ENCODE measurements around the gene SHMT1. TPM values are rescaled to one million over a fixed set of nuclear protein-coding genes. Genes with fewer than 3 reads are reported as not detected.

Gene SHMT1
- total RNA-seq, 1 donor from 2014 or later, result 13.0 TPM

GRCh38 chr17:18332909-18333489 lies 30.4 kb downstream of the SHMT1 start:
- Histone ChIP-seq H3K27me3 (ENCODE audit: control insufficient read depth, insufficient read depth, low read length) (no peaks in the 10 kb centered on the region), H3K4me3 (ENCODE audit: low read depth, low read length) (no peak overlapping the region), H3K36me3 (ENCODE audit: control insufficient read depth, insufficient read depth, low read length) (no peaks in the 10 kb centered on the region)
- DNase-seq (ENCODE audit: low read depth), result no peak
- TF ChIP-seq, protein P1, sequence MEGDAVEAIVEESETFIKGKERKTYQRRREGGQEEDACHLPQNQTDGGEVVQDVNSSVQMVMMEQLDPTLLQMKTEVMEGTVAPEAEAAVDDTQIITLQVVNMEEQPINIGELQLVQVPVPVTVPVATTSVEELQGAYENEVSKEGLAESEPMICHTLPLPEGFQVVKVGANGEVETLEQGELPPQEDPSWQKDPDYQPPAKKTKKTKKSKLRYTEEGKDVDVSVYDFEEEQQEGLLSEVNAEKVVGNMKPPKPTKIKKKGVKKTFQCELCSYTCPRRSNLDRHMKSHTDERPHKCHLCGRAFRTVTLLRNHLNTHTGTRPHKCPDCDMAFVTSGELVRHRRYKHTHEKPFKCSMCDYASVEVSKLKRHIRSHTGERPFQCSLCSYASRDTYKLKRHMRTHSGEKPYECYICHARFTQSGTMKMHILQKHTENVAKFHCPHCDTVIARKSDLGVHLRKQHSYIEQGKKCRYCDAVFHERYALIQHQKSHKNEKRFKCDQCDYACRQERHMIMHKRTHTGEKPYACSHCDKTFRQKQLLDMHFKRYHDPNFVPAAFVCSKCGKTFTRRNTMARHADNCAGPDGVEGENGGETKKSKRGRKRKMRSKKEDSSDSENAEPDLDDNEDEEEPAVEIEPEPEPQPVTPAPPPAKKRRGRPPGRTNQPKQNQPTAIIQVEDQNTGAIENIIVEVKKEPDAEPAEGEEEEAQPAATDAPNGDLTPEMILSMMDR (IDR thresholded peaks at IDR 0.05; ENCODE audit: insufficient read depth, low read length, poor library complexity, severe bottlenecking), result no peak

DNA sequence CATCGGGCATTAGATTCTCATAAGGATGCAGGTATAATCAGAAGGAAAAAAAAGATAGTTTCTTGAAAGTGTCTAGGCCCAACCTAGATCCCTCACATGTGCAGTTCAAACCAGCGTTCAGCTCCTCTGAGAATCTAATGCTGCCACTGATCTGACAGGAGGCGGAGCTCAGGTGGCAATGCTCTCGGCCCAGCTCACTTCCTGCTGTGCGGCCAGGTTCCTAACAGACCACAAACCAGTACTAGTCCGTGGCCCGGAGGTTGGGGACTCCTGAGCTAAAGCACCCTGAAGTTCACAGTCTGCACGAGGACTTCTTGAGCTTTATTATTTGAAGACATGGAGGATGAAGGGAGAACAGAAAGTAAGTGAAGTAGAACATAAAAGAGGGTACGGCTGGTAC lies 31.5 kb downstream of the SHMT1 start:
- Histone ChIP-seq H3K27me3 (ENCODE audit: control insufficient read depth, insufficient read depth, low read length) (no peaks in the 10 kb centered on the region), H3K36me3 (ENCODE audit: control insufficient read depth, insufficient read depth, low read length) (no peaks in the 10 kb centered on the region), H3K4me3 (ENCODE audit: low read depth, low read length) (no peak overlapping the region)
- TF ChIP-seq, protein P1 (IDR thresholded peaks at IDR 0.05; ENCODE audit: insufficient read depth, low read length, poor library complexity, severe bottlenecking), result no peak
- DNase-seq (ENCODE audit: low read depth), result no peak

GRCh38 chr17:18328643-18329204 lies 34.6 kb downstream of the SHMT1 start:
- H3K4me3 ChIP-seq (ENCODE audit: low read depth, low read length), result no peak overlapping the region
- H3K36me3 ChIP-seq (ENCODE audit: control insufficient read depth, insufficient read depth, low read length), result no peaks in the 10 kb centered on the region
- no peak for DNase-seq (ENCODE audit: low read depth)
- TF ChIP-seq, protein P1 (IDR thresholded peaks at IDR 0.05; ENCODE audit: insufficient read depth, low read length, poor library complexity, severe bottlenecking), result no peak
- H3K27me3 ChIP-seq (ENCODE audit: control insufficient read depth, insufficient read depth, low read length), result no peaks in the 10 kb centered on the region

- H3K4me3 ChIP-seq (ENCODE audit: low read depth, low read length), result no peak overlapping the region
- TF ChIP-seq, protein P1 (IDR thresholded peaks at IDR 0.05; ENCODE audit: insufficient read depth, low read length, poor library complexity, severe bottlenecking), result no peak
- no peaks in the 10 kb centered on the region for H3K27me3 ChIP-seq (ENCODE audit: control insufficient read depth, insufficient read depth, low read length)
- DNase-seq (ENCODE audit: low read depth), result no peak
- H3K36me3 ChIP-seq (ENCODE audit: control insufficient read depth, insufficient read depth, low read length), result no peaks in the 10 kb centered on the region
Observed at GRCh38 chr17:18327556-18327955, 35.8 kb downstream of the SHMT1 start.

GRCh38 chr17:18327093-18327492 lies 36.3 kb downstream of the SHMT1 start:
- no peak for DNase-seq (ENCODE audit: low read depth)
- H3K36me3 ChIP-seq (ENCODE audit: control insufficient read depth, insufficient read depth, low read length), result no peaks in the 10 kb centered on the region
- no peaks in the 10 kb centered on the region for H3K27me3 ChIP-seq (ENCODE audit: control insufficient read depth, insufficient read depth, low read length)
- TF ChIP-seq, protein P1 (IDR thresholded peaks at IDR 0.05; ENCODE audit: insufficient read depth, low read length, poor library complexity, severe bottlenecking), result no peak
- H3K4me3 ChIP-seq (ENCODE audit: low read depth, low read length), result no peak overlapping the region

DNA sequence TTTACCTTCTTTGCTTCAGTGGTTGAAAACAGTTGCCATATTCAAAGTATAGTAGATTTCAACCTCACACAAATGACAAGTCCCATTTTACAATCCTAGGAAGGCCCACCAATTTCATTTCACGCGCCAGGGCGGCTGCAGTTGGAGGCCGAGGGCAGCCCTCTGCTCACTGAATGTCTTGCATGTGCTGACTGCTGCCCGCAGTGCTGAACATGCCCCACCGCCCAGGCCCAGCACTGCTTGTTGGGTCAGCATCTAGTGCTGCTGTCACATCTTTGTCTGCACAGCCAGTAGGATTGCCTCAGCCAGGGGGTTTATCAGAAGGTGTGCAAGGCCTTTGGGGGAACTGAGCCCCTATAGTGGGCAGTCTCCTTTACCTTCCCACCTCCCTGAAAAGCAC lies 36.8 kb downstream of the SHMT1 start:
- no peak overlapping the region for H3K4me3 ChIP-seq (ENCODE audit: low read depth, low read length)
- no peaks in the 10 kb centered on the region for H3K27me3 ChIP-seq (ENCODE audit: control insufficient read depth, insufficient read depth, low read length)
- DNase-seq (ENCODE audit: low read depth), result no peak
- no peaks in the 10 kb centered on the region for H3K36me3 ChIP-seq (ENCODE audit: control insufficient read depth, insufficient read depth, low read length)
- TF ChIP-seq, protein P1 (IDR thresholded peaks at IDR 0.05; ENCODE audit: insufficient read depth, low read length, poor library complexity, severe bottlenecking), result no peak
